ENCODE data around the gene POLH.

POLH gene

GRCh38 chr6:43540507-43540906 is 35.5 kb upstream of the POLH start:
- H3K27ac ChIP-seq (ENCODE audit: low read depth, low read length): no peak overlapping the region
- no peaks in the 10 kb centered on the region for H3K9me2 ChIP-seq (replicated peaks; ENCODE audit: control insufficient read depth, low read length)
- no peaks in the 10 kb centered on the region for H3K27me3 ChIP-seq (ENCODE audit: control insufficient read depth, low read length)
- no peak overlapping the region for H3K4me2 ChIP-seq (ENCODE audit: low read length)
- no peaks in the 10 kb centered on the region for H3K4me1 ChIP-seq (ENCODE audit: control insufficient read depth, low read length)
- no peak for TF ChIP-seq EZH2phosphoT487 (IDR thresholded peaks at IDR 0.05; ENCODE audit: borderline replicate concordance, low read length)
- TF ChIP-seq, protein P1, sequence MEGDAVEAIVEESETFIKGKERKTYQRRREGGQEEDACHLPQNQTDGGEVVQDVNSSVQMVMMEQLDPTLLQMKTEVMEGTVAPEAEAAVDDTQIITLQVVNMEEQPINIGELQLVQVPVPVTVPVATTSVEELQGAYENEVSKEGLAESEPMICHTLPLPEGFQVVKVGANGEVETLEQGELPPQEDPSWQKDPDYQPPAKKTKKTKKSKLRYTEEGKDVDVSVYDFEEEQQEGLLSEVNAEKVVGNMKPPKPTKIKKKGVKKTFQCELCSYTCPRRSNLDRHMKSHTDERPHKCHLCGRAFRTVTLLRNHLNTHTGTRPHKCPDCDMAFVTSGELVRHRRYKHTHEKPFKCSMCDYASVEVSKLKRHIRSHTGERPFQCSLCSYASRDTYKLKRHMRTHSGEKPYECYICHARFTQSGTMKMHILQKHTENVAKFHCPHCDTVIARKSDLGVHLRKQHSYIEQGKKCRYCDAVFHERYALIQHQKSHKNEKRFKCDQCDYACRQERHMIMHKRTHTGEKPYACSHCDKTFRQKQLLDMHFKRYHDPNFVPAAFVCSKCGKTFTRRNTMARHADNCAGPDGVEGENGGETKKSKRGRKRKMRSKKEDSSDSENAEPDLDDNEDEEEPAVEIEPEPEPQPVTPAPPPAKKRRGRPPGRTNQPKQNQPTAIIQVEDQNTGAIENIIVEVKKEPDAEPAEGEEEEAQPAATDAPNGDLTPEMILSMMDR (IDR thresholded peaks at IDR 0.05; ENCODE audit: low read depth, low read length, poor library complexity, severe bottlenecking): no peak
- H3K9me3 ChIP-seq (ENCODE audit: control insufficient read depth, insufficient read depth, low read length): no peaks in the 10 kb centered on the region
- no peaks in the 10 kb centered on the region for H4K20me1 ChIP-seq (ENCODE audit: control insufficient read depth, insufficient read depth, low read depth, low read length)
- 0 out of 2 replicates have a peak, but pooled peaks cover 3% of the 10 kb centered on the region for H3F3A ChIP-seq (ENCODE audit: control insufficient read depth, insufficient read depth)
- H3K79me2 ChIP-seq (ENCODE audit: control insufficient read depth, low read length): no peaks in the 10 kb centered on the region; the same call in 1 of the 2 replicates
- no peak overlapping the region for H3K4me3 ChIP-seq (ENCODE audit: low read length)
- H3K36me3 ChIP-seq (ENCODE audit: control insufficient read depth, low read length): peaks cover 62% of the 10 kb centered on the region

- Histone ChIP-seq H3F3A (ENCODE audit: control insufficient read depth, insufficient read depth) (0 out of 2 replicates have a peak, but pooled peaks cover 3% of the 10 kb centered on the region), H4K20me1 (ENCODE audit: control insufficient read depth, insufficient read depth, low read depth, low read length) (no peaks in the 10 kb centered on the region), H3K9me2 (replicated peaks; ENCODE audit: control insufficient read depth, low read length) (no peaks in the 10 kb centered on the region), H3K79me2 (ENCODE audit: control insufficient read depth, low read length) (no peaks in the 10 kb centered on the region; the same call in 1 of the 2 replicates), H3K4me2 (ENCODE audit: low read length) (no peak overlapping the region), H3K36me3 (ENCODE audit: control insufficient read depth, low read length) (peaks cover 73% of the 10 kb centered on the region), H3K4me3 (ENCODE audit: low read length) (no peak overlapping the region), H3K4me1 (ENCODE audit: control insufficient read depth, low read length) (no peaks in the 10 kb centered on the region), H3K27ac (ENCODE audit: low read depth, low read length) (no peak overlapping the region), H3K9me3 (ENCODE audit: control insufficient read depth, insufficient read depth, low read length) (no peaks in the 10 kb centered on the region), H3K27me3 (ENCODE audit: control insufficient read depth, low read length) (no peaks in the 10 kb centered on the region)
- TF ChIP-seq EZH2phosphoT487 (IDR thresholded peaks at IDR 0.05; ENCODE audit: borderline replicate concordance, low read length): no peak
- TF ChIP-seq, protein P1 (IDR thresholded peaks at IDR 0.05; ENCODE audit: low read depth, low read length, poor library complexity, severe bottlenecking): no peak
Measured at GRCh38 chr6:43541774-43542471, 34.1 kb upstream of the POLH start.

- H3K79me2 ChIP-seq (ENCODE audit: control insufficient read depth, low read length): no peaks in the 10 kb centered on the region; the same call in 1 of the 2 replicates
- H3K9me3 ChIP-seq (ENCODE audit: control insufficient read depth, insufficient read depth, low read length): no peaks in the 10 kb centered on the region
- H3F3A ChIP-seq (ENCODE audit: control insufficient read depth, insufficient read depth): 0 out of 2 replicates have a peak, but pooled peaks cover 3% of the 10 kb centered on the region
- no peaks in the 10 kb centered on the region for H3K9me2 ChIP-seq (replicated peaks; ENCODE audit: control insufficient read depth, low read length)
- no peak overlapping the region for H3K4me3 ChIP-seq (ENCODE audit: low read length)
- peaks cover 80% of the 10 kb centered on the region for H3K36me3 ChIP-seq (ENCODE audit: control insufficient read depth, low read length)
- H3K27me3 ChIP-seq (ENCODE audit: control insufficient read depth, low read length): no peaks in the 10 kb centered on the region
- TF ChIP-seq, protein P1 (IDR thresholded peaks at IDR 0.05; ENCODE audit: low read depth, low read length, poor library complexity, severe bottlenecking): no peak
- TF ChIP-seq EZH2phosphoT487 (IDR thresholded peaks at IDR 0.05; ENCODE audit: borderline replicate concordance, low read length): no peak
- no peak overlapping the region for H3K4me2 ChIP-seq (ENCODE audit: low read length)
- H4K20me1 ChIP-seq (ENCODE audit: control insufficient read depth, insufficient read depth, low read depth, low read length): no peaks in the 10 kb centered on the region
- no peaks in the 10 kb centered on the region for H3K4me1 ChIP-seq (ENCODE audit: control insufficient read depth, low read length)
- H3K27ac ChIP-seq (ENCODE audit: low read depth, low read length): no peak overlapping the region
Measured at GRCh38 chr6:43544461-43544860, 31.5 kb upstream of the POLH start.

Data from DOHH2 (cell line).